NCI-H2227 (cell line): ENCODE measurements around the gene PHACTR1.
"Not testable (repeated sequence)": the region's sequence is repeated elsewhere in the genome, so short reads cannot be mapped to it uniquely, and the experiment has no call there.

ENCODE experiments used
- DNase-seq: peaks from one replicate; lab custom pipeline; 2025; ENCODE audit not compliant: unreplicated experiment; lab: John Stamatoyannopoulos, UW

Gene PHACTR1

DNA sequence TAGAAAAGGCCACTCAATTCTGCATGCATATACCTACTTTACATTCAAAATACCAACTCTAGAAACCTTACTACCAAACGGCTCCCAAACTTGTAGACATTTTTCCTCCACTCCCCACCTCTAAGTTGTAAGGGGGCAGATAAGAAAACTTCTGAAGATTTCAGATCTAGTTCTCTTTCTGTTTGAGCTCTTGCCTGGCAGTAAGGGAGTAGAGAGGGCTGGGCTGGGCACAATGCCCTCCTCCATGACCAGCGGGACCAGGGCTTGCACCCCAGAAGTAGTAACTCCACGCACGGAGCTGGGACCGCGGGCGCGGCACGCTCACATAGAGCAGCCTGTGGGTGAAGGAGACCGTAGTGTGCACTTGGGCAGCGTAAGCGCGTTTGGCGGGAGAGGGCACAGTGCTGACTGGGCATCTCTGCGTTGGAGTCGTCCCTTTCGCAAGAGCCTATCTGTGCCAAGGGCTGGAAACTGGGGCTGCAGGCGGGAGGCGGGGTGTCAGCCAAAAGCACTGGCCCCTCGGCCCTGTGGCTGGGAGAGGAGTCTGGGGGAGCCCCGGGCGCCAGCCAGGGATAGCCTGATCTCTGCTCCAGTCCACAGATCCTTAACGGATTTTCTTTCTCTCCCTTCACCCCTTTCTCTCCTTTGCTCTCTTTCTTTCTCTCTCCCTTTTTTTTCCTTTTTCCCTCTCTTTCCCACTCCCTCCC, 32.4 kb downstream of the PHACTR1 start:
- peak; percentile 78 for DNase-seq

- peak; percentile 87 for DNase-seq
These were observed 33.2 kb downstream of the PHACTR1 start for GRCh38 chr6:12749531-12750379.

DNA sequence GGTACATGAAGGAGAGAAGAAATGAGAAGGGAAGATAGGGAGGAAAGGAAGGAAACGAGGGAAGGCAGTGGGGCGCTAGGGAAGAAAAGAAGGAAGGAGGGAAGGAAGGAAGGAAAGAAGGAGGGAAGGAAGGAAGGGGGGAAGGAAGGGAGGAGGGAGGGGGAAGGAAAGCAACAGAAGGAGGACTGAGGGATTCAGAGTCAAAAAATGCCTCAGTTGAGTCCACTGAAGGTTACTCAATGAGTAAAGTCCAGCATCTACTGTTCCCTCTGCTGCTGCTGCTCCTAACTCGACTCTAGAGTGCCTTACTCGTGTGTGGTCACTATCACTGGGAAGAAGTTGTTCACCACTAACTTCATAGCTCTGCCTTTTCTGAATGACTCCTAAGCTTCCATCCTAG, 33.8 kb downstream of the PHACTR1 start:
- DNase-seq: no peak

DNA sequence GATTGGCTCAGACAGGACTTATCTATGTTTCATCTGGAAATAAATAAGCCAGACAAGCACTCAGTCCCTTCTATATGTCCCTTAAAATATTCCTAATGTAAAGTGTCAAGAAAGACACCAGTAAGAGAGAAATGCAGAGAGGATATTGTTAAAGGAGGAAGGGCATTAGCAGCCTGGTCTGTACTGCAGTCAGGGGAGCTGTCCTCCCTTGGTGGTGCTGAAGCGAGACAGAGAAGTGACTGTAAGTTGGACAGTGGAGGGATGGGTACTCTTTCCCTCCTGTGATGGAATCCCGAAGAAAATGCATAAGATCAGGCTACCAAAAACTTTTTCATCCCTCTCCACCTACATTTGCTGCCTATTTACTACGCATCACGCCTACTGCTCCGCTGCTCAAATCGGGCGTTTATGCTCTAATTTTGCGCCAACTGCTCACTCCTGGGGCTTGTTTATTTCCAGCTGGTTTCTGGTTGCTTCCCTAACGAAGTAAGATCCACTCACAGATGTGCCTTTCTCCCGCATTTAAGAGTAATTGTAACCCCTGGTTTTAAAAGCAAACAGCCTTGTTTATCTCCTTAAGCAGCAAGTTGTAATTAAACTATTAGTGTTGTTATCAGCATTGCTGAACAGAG, 35.2 kb downstream of the PHACTR1 start:
- peak; percentile 15 for DNase-seq

DNA sequence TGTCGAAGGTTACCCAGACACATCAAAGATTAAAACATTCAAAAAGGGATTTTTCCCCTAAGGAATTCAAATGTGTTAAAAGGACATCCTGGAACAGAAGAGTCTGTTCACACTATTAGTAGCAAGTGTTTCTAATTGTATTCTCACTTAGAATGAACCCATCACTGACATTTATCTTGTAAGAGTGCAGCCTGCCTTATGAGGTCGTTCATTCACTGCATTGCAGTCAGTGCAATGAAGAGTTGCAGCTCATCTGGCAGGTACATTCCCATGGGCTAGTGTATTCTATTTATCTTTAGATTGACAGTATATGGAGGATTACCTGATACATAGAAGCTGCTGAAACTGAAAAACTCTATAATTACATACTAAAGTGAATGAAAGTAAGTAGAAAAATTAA, 36.5 kb downstream of the PHACTR1 start:
- DNase-seq: no peak

DNA sequence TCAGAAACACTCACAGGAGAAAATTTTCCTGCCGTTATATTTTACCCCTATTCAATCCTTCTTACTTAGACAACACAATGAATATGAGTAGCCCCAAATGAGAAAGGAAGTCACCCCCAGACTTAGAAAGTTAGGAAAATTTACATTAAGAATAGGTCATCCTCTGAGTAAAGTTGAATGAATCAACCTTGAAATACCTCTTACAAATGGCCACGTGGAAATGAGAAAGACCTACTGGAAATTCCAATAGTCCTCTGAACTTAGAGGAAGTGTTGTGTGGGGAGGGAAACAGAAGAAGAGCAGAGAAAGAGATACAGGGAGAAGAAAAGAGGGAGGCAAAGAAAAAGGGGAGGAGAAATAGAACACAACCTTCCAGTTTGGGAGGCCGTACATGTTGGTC, 43.7 kb downstream of the PHACTR1 start:
- no peak for DNase-seq

DNA sequence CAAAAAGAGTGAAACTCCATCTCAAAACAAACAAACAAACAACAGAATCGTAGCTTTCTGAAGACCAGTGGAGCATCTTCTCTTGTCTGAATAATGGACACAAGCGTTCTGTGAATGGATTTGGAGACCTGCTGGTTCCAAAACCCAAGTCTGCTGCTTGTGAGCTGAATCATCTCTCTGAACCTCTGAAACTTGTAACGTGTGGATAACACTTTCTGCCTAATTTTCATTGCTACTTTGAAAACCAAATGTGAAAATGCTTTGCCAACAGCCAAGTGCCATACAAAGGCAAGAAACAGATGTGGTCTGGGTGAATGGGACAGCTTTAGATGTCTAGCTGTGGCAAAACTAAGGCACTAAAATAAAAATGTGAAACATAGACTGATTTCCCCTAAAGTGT, 44.3 kb downstream of the PHACTR1 start:
- DNase-seq: no peak

DNA sequence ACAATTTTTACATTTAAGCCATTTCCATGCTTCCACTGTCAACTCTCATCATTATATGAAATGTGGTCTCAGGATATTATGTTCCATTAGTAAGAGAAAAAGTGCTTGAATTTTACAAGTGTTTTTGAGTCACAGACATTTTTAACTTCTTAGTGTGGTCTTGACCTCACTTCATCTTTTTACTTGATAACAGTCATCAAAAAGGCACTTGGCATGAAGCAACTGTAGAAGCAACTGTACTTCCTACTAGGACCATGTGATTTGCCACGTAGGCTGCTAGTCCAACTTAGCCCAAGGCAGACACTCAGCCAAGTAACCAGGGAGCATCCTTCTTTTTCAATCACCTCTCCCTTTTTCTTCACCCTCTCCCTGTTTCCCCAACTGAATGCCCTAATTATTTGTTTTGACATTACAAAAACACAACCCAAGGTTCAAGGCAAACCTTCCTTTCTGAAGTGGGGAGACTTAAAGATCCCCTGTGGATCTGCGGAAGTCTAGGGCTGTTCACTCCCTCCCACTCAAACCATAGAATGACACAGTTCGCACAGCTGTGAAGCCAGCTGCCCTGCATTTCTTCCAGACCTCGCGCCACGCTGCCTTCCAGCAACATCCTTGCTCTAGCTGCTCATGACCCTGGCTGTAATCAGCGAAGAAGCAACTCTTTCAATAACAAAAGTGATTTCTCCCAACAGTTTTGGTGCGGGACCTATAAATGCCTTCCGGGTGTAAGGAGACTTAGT, 45.0 kb downstream of the PHACTR1 start:
- DNase-seq: peak; percentile 69

DNA sequence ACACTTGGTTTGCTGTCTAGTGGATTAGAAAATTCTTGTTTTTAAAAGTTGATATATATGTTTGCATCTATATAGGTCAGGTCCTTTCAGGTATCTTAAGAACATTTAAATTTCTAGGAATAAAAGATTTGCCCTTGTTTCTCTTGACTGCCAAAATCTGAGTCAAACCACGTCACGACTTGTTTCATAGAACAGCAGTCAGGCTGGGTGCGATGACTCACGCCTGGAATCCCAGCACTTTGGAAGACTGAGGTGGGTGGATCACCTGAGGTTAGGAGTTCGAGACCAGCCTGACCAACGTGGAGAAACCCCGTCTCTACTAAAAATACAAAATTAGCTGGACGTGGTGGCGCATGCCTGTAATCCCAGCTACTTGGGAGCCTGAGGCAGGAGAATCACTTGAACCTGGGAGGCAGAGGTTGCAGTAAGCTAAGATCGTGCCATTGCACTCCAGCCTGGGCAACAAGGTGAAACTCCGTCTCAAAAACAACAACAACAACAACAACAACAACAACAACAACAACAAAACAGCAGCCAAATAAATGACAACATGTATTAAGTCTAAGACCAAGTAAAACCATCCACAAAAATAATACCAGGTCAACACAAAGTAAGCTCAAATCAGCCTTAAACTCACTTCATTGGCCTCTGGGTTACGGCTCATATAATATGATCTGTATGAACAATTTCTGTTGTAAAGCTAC, 46.3 kb downstream of the PHACTR1 start:
- not testable (repeated sequence) for DNase-seq

GRCh38 chr6:12766365-12766764, 49.8 kb downstream of the PHACTR1 start:
- DNase-seq: no peak

GRCh38 chr6:12767016-12767415, 50.4 kb downstream of the PHACTR1 start:
- DNase-seq: no peak

DNA sequence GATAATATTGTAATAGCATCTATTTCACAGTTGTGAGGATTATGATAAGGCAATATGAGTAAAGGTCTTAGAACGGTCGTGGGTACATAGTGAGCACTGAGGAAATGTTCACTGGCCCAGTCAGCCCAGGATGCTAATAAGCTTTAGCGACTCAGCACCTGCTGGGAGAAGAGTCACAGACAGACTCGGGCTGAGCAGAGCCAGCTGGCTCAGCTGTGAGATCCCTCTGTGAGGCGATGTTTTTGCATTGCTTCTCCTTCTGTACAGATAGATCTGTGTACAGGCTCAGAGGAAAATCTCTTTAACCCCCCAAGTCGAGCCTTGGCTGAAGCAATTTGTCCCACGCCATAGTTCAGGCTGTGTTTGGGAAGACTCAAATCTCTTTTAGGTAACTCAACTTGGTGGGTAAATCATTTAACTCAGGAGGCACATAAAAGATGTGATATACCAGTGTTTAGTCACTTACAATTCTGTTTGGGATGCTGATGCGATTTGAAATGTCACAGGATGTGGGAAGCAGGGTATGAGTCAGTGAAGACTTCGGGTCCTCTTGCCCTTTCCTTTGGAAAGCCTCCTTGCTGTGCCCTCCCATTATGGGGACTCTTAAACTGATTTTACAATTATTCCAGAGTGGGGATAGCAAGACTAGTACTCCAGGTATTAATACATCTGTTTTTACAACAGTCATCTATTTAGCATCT, 53.1 kb downstream of the PHACTR1 start:
- DNase-seq: no peak

DNA sequence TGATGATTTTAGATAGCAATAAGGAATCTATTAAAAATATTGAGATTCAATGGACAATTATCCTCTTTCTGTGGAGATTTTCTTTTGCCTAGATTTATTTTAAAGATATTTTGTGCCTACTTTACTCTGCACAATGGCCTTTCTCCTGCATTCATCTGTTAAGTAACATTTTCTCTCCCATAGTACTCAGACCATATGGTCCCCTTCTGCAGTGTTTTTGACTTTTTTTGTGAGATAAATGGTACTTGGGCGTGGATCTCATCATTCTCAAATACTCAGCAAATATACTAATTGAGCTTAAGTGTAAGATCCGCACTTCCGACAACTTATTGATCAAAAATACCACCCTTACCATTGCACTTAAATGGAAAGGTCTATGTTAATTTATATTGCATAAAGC, 55.8 kb downstream of the PHACTR1 start:
- no peak for DNase-seq

DNA sequence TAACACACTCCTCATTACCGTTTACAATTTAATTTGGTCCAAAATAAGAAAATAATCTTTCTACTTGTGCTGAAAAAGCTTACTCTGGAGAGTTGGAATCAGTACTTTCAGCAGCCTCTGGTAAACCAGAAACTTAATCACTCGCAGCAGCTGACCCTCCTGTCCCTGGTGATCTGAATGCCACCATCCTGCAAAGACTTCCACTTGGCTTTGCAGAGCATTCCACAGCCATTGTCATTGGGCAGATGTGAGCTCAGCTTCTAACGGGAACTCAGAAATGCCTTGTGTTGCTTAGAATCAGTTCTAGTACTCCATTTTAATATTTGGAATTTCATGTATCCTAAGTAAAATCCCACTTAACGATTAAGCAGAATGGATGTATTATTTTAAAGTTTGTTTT, 59.7 kb downstream of the PHACTR1 start:
- no peak for DNase-seq

DNA sequence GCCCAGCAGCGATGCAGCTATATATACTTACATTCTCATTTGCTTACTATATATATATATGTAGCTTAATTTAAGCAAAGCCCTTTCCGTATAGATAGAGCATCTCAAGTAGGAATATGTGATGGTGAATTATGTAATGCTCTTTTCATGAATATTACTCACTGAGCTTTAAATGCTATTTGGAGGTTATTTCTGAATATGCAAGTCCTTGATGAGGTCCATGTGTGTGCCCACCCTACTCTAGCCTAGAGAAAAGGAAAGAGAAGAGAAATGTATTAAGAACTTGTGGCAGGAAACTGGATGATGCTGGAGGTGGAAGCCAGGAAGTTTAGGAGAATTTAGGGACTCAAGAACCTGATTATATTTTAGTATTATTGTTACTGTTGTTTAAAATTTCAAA, 63.2 kb downstream of the PHACTR1 start:
- no peak for DNase-seq

- DNase-seq: no peak
These were observed 65.6 kb downstream of the PHACTR1 start for GRCh38 chr6:12782136-12782535.

GRCh38 chr6:12785301-12785700, 68.7 kb downstream of the PHACTR1 start:
- no peak for DNase-seq

GRCh38 chr6:12785921-12786320, 69.4 kb downstream of the PHACTR1 start:
- no peak for DNase-seq

DNA sequence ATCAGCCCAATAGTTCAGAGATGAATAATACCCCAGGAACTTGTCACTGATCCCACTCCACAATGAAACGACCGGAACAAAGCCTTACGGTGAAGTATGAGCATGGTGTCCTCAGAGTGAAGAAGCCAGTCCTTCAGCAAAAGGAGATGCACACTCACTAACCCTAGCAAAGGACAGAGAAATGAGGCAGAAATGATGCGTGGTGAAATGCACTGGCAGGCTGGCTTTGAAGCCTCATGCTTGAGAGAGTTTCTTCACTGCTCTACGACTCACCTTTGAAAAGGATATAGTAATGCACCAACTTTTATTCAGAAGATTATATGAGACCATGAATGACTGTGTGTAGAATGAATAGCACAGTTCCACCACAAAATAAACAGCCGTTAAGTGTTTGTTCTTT, 74.8 kb downstream of the PHACTR1 start:
- DNase-seq: no peak

DNA sequence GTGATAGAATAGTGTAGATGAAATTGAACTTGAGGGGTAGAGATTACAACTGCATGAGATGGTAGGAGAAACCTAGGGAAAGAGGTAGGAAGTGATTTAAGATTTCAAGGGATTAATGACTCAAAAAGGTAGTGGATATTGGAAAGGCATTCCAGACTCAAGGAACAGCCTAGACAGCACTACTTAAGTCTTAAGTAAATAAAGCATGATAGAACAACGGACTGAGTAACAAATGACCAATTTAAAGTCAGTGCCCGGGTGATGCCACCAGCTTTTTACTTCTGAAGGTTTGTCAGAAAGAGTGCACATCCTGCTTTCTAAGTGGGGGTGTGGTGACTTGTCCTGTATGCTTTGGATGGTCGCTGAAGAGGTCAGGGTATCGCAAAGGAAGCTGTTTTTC, 81.8 kb downstream of the PHACTR1 start:
- DNase-seq: no peak
